Vagina (tissue), 2 donors: ENCODE data around the gene PIWIL4.

Experiments used
- POLR2AphosphoS5 ChIP-seq, 2 donors: sonication (generic); formaldehyde crosslinking; IDR thresholded peaks; one replicate each; pipeline ENCODE4 v1.9.0; 2017; ENCODE audit warnings: antibody characterized with exemption in 2 of 2, mild to moderate bottlenecking in 2 of 2, low read depth in 1 of 2; ENCODE audit not compliant: insufficient read depth in 1 of 2
- TF ChIP-seq, protein P1 (sequence below), 3 experiments: fragments of 450-650 bp in 2 of 3; fragments of 200-600 bp in 1 of 3; sonication (generic) in 1 of 3; IDR thresholded peaks; one replicate each; pipeline ENCODE4 v1.5.1; 2017 to 2019; ENCODE audit warnings: antibody characterized with exemption in 3 of 3, mild to moderate bottlenecking in 2 of 3, moderate library complexity in 2 of 3

DNA sequence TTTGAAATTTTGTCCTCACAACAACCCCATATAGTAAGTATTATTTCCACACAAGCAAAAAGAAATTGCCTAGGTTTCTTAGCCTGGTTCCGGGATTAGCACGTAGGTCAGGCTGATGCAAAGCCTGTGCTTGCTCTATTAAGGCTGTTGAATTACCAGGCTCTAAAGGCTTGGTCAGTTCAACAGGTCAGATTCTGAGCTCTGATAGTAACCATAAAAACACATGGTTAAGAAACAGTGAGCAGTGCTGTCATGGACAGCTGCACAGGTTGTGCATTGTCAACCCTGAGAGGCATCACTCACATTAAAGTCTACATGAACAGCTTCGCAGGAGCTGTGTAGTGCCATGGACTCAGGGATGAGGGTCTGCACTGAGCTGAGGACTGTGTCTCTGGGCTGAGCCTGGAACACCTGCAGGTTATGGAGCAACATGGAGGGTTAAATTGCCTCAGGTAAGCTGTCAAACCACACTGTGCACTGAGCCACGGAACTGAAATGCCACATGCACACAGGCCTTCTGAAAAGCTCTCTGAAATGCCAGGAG, 98.0 kb downstream of the PIWIL4 start:
- TF ChIP-seq, protein P1, sequence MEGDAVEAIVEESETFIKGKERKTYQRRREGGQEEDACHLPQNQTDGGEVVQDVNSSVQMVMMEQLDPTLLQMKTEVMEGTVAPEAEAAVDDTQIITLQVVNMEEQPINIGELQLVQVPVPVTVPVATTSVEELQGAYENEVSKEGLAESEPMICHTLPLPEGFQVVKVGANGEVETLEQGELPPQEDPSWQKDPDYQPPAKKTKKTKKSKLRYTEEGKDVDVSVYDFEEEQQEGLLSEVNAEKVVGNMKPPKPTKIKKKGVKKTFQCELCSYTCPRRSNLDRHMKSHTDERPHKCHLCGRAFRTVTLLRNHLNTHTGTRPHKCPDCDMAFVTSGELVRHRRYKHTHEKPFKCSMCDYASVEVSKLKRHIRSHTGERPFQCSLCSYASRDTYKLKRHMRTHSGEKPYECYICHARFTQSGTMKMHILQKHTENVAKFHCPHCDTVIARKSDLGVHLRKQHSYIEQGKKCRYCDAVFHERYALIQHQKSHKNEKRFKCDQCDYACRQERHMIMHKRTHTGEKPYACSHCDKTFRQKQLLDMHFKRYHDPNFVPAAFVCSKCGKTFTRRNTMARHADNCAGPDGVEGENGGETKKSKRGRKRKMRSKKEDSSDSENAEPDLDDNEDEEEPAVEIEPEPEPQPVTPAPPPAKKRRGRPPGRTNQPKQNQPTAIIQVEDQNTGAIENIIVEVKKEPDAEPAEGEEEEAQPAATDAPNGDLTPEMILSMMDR (IDR thresholded peaks at IDR 0.05), result no peak
- TF ChIP-seq POLR2AphosphoS5 (IDR thresholded peaks at IDR 0.05; ENCODE audit: insufficient read depth in 1 of 2, low read depth in 1 of 2), result no peak
